Esophagus muscularis mucosa (tissue), 4 donors: ENCODE measurements around the gene FOLR2.

Source experiments
- EP300 ChIP-seq: sonication (generic); formaldehyde crosslinking; IDR thresholded peaks from one replicate; pipeline ENCODE4 v1.6.1; 2017; ENCODE audit warnings: antibody characterized with exemption
- POLR2AphosphoS5 ChIP-seq, 2 donors: sonication (generic); formaldehyde crosslinking; IDR thresholded peaks; one replicate each; pipeline ENCODE4 v1.6.1; 2017; ENCODE audit warnings: antibody characterized with exemption in 2 of 2
- TF ChIP-seq, protein P1 (sequence below), 3 experiments: fragments of 200-600 bp in 2 of 3; fragments of 450-650 bp in 1 of 3; sonication (generic) in 2 of 3; IDR thresholded peaks; one replicate each; pipeline ENCODE4 v1.5.1; 2017 to 2019; ENCODE audit warnings: antibody characterized with exemption in 3 of 3, mild to moderate bottlenecking in 2 of 3, moderate library complexity in 1 of 3

DNA sequence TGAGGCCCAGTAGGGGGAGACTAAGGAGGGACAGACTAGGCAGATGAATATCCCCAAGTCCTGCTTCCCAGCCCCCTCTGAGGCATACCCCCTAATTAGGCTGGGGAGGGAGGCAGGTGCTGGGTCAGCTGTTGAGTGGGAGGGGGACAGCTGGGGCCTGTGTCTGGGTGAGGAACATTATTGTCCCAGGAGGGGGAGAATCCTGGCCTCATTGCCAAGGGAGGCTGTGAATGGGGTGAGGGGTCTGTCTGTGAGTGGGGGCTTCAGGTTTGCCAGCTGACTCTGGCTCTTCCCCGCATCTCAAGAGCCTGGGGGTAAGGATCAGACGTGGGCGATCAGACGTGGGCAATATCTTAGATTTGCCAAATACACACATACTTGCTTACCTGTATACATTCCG lies 10.1 kb downstream of the FOLR2 start:
- TF ChIP-seq, protein P1, sequence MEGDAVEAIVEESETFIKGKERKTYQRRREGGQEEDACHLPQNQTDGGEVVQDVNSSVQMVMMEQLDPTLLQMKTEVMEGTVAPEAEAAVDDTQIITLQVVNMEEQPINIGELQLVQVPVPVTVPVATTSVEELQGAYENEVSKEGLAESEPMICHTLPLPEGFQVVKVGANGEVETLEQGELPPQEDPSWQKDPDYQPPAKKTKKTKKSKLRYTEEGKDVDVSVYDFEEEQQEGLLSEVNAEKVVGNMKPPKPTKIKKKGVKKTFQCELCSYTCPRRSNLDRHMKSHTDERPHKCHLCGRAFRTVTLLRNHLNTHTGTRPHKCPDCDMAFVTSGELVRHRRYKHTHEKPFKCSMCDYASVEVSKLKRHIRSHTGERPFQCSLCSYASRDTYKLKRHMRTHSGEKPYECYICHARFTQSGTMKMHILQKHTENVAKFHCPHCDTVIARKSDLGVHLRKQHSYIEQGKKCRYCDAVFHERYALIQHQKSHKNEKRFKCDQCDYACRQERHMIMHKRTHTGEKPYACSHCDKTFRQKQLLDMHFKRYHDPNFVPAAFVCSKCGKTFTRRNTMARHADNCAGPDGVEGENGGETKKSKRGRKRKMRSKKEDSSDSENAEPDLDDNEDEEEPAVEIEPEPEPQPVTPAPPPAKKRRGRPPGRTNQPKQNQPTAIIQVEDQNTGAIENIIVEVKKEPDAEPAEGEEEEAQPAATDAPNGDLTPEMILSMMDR (IDR thresholded peaks at IDR 0.05): no peak
- TF ChIP-seq EP300 (no peak), POLR2AphosphoS5 (IDR thresholded peaks at IDR 0.05) (no peak)
